GM10847 (cell line): Measurements from ENCODE around the gene CFAP161.

Source experiments
- POLR2A ChIP-seq: IDR thresholded peaks from 2 replicates; pipeline ENCODE4 v1.6.1; 2011; ENCODE audit not compliant: insufficient read length; ENCODE audit errors: extremely low read depth

CFAP161 gene

GRCh38 chr15:81163961-81164800 is 30.1 kb downstream of the CFAP161 start:
- no peak for TF ChIP-seq POLR2A

DNA sequence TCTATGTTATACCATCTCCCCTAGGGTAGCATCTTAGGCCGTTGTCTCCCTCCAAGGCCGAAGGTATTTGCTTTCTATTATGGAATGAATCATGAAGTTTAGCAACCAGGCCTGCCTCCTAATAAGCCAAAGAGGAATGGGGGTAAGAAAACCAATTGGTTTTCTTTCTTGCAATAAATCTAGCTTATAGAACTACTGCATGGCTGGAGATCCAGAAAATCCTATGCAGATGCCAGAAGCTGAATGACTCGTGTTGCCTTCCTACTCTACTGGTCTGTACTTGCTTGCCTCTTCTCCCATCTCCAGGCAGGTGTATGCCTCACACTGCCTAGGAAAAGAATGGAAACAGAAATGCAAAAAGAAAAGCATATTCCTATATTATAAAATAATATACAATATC is 31.5 kb downstream of the CFAP161 start:
- no peak for TF ChIP-seq POLR2A

DNA sequence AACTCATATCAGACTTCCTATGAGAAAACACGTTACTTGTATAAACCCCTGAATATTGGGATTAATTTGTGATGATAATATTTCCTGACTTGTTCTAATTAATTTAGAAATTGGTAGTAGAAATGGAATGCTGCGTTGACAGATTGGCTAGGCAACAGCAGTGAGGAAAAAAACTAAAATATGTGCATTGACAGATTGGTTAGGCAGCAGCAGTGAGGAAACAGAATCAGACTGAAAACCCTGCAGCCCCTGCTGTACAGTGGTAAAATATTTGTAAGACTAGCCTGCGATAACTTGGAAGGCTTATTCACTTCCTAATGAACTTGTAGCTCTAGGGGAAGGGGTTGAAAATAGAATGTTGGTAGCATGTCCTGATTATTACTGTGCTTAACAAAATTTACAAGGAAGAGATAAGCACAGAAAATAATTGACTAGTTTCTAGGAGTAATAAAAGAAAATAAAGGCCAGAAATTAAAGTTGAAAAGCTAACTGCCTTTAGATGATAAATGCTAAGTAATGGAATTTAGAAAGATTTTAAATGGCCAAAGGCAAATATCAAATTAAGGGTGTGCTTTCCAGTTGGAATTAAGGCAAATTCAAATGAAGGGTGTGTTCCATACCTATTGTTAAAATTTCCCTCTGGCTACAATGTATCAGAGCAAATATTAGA is 32.7 kb downstream of the CFAP161 start:
- no peak for TF ChIP-seq POLR2A

DNA sequence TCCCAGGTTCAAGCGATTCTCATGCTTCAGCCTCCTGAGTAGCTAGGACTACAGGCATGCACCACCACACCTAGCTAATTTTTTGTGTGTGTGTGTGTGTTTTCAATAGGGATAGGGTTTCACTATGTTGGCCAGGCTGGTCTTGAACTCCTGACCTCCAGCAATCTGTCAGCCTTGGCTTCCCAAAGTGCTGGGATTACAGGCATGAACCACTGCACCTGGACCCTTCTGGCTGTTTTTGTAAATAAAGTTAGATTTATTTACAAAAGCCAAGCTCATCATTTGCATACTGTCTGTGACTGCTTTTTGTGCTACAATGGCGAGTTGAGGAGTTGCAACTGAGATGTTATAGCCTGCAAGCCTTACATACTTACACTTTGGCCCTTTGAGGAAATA is 34.1 kb downstream of the CFAP161 start:
- TF ChIP-seq POLR2A: no peak

- TF ChIP-seq POLR2A: no peak
Observed at GRCh38 chr15:81168644-81169043, 34.6 kb downstream of the CFAP161 start.

GRCh38 chr15:81170511-81170910 is 36.4 kb downstream of the CFAP161 start:
- no peak for TF ChIP-seq POLR2A

DNA sequence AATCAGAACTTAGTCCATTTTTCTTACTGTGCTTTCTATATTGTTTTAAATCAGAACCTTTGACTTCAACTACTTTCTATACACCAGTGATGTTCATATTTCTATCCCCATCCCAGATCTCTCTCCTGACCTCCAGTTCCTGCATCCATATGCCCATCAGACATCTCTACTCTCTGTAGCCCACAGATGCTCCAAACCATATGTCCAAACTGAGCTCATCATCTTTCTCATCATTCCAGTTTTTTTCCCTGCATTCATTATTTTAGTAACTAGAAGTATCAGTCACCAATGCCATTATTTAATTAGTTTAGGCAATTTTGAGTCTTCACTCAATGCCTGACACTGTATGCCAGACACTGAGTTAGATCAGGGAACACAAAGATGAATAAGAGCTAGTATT is 37.2 kb downstream of the CFAP161 start:
- TF ChIP-seq POLR2A: no peak

GRCh38 chr15:81174125-81174791 is 40.2 kb downstream of the CFAP161 start:
- TF ChIP-seq POLR2A: no peak

DNA sequence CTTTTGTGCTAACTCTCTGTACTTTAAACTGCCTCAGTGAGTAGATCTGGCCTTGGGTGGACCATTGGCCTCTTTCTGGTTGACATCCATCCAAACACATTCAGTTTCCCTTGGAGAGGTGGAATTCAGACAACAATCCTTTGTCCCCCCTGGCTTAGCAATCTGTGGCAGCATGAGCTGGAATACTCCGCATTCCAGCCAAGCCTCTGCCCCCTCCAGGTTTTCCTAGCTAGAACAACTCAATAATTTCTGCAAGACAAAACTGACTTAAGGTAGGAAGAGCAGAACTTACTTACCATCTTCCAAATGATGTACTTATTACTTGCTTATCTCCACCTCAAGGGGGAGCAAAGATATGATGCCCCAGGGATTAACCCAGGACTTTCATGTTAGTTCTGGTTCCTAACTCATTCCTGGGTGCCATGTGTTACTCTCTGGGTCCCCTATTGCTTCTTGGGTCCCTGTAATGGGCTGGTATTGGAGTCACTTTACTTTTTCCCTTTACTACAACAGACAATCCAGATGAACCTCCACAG is 40.8 kb downstream of the CFAP161 start:
- no peak for TF ChIP-seq POLR2A

DNA sequence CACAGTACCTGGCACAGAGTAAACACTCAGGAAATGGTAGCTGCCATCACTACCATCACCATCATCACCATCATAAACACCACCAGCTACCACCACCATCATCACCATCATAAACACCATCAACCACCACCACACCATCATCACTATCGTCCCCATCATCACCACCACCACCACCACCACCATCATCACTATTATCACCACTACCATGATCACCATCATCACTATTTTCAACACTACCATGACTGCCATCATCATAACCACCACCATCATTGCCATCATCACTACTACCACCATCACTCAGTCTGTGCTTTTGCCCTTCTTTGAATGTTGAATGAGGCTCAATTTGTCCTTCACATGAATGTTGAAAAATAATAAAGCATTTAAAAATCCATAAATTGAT is 41.4 kb downstream of the CFAP161 start:
- TF ChIP-seq POLR2A: no peak

- TF ChIP-seq POLR2A: no peak
Observed at GRCh38 chr15:81176291-81176893, 42.3 kb downstream of the CFAP161 start.

DNA sequence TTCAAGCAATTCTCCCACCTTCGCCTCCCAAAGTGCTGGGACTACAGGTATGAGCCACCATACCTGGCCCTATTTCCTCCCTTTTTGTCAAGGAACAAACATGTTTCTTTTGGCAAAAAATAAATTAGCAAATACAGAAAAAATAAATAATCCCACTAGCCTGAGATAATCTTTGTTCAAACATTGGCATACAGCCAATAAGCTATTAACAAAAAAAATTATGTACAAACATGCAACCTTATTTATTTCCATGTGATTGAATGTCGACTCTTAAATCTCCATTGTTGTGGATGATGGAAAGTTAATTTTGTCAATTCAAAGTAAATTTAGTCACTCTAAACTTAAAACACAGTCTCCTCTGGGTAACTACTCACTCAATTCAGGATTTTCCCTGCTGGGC is 44.3 kb downstream of the CFAP161 start:
- no peak for TF ChIP-seq POLR2A

DNA sequence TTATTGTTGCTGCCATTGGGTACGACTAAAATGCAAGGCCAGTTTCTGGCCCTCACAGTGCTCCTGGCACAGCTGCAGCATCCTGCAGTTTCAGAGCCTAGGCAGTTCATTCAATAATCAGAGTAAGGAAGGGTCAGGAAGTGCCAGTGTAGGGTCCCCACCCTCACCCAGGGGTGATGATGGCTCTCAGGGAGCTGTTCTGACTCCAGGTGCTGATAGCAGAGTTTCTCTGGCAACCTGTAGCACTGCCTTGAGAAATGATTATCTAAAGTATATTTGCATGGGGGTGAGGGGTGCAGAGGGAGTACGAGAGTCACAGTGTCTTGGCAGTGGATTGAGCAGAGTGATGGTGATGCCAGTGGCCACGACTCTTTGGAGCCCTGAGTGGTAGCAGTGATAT is 47.1 kb downstream of the CFAP161 start:
- TF ChIP-seq POLR2A: no peak

DNA sequence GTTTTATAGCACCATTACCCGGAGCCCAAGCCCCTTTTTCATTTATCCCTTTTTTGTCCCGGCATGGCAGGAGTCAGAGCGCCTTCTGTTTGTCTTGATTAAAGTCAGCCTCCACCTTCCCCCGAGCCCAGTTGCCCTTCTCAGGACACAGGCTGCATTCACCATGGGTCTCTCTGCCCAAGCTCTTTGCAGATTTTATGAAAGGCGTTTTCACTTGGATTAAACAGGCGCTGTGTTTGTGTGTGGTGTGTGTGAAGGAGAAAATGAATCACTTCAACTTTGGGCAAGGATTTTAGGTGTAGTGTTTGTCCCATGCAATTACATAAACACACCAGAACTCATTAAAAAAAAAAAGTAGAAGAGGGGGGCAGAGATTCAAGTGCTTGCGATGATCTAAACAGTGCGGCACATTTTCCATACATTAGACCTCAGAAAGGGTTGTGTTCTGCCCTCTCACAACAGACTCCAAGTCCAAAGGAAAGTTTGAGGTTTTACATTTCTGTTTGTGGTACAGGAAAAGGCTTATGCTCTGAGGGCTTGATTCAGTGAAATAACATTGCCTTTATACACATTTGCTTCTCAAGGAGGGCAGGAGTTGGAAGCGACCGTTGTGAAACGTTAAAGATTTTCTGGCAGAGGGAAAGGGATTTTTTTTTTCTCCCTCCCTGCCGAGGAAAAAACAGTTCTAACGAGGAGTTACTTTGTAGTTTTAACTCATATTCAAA is 48.1 kb downstream of the CFAP161 start:
- no peak for TF ChIP-seq POLR2A
